PFSK-1 (cell line): ENCODE measurements around the gene FBH1.

ENCODE experiments used
- FOXP2 ChIP-seq: optimal IDR thresholded peaks from 2 replicates; pipeline ENCODE3; 2011; ENCODE audit warnings: borderline replicate concordance, control low read depth, inconsistent platforms; ENCODE audit not compliant: insufficient read depth; ENCODE audit errors: extremely low read length, extremely low read depth
- POLR2AphosphoS5 ChIP-seq: IDR thresholded peaks from 2 replicates; pipeline ENCODE4 v1.6.1; 2012; ENCODE audit warnings: low read depth, mild to moderate bottlenecking, control low read depth, low read length, moderate library complexity
- REST ChIP-seq, 2 experiments: IDR thresholded peaks; 2 replicates each; pipeline versions ENCODE4 v1.6.1 to v1.8.0; 2011 to 2012; ENCODE audit warnings: low read depth in 2 of 2, low read length in 2 of 2, control low read depth in 1 of 2, inconsistent platforms in 1 of 2, mild to moderate bottlenecking in 1 of 2, moderate library complexity in 1 of 2; ENCODE audit not compliant: insufficient read depth in 1 of 2
- SIN3A ChIP-seq: IDR thresholded peaks from 2 replicates; pipeline ENCODE4 v1.6.1; 2012; ENCODE audit warnings: mild to moderate bottlenecking, low read length, moderate library complexity, borderline replicate concordance; ENCODE audit not compliant: insufficient read depth
- TAF1 ChIP-seq: IDR thresholded peaks from 2 replicates; pipeline ENCODE4 v1.6.1; 2012; ENCODE audit warnings: low read length, control low read depth, borderline replicate concordance; ENCODE audit not compliant: insufficient read depth

GRCh38 chr10:5973069-5973468 is 83.0 kb downstream of the FBH1 start:
- TF ChIP-seq POLR2AphosphoS5 (no peak), REST (IDR thresholded peaks at IDR 0.05; ENCODE audit: insufficient read depth in 1 of 2, low read depth in 2 of 2, low read length in 2 of 2) (no peak), TAF1 (no peak), SIN3A (no peak), FOXP2 (no peak)
